Upper lobe of right lung (tissue), 1 donor: ENCODE data around the gene NEGR1. TPM values are rescaled to one million over a fixed set of nuclear protein-coding genes. Genes with fewer than 3 reads are reported as not detected.

Experiments
- ATAC-seq: fragments of 200-7000 bp; cut with Tn5 transposase; one replicate; pipeline ENCODE4 v1.9.1; 2020; ENCODE audit warnings: mild to moderate bottlenecking, moderate library complexity
- DNase-seq: peaks from one replicate; pipeline ENCODE4 v3.0.0-alpha.2; 2020
- H3K27ac ChIP-seq: fragments of 200-600 bp; one replicate; pipeline ENCODE4 v1.8.0; 2022
- H3K27me3 ChIP-seq: fragments of 200-600 bp; one replicate; pipeline ENCODE4 v1.8.0; 2022; ENCODE audit warnings: mild to moderate bottlenecking
- H3K36me3 ChIP-seq: fragments of 200-600 bp; one replicate; pipeline ENCODE4 v1.8.0; 2022
- H3K4me1 ChIP-seq: fragments of 200-600 bp; one replicate; pipeline ENCODE4 v1.8.0; 2022
- H3K4me3 ChIP-seq: fragments of 200-600 bp; one replicate; pipeline ENCODE4 v1.8.0; 2022; ENCODE audit warnings: mild to moderate bottlenecking
- H3K9me3 ChIP-seq: fragments of 200-600 bp; one replicate; pipeline ENCODE4 v1.8.0; 2022
- CTCF ChIP-seq: fragments of 200-600 bp; IDR thresholded peaks from one replicate; pipeline ENCODE4 v1.8.0; 2022; ENCODE audit warnings: antibody characterized with exemption
- intact Hi-C: fragments of 100-400 bp; cut with DNase I; formaldehyde crosslinking; loops from one replicate; pipeline ENCODE4 v1.11.0; 2022
- total RNA-seq: library from RNA; stranded (reverse); fragmentation: NEBNext Ultra II Directional; extraction: Animal tissue kit (Norgen Biotek cat#: 25700); gene quantifications from one replicate; pipeline ENCODE4 v1.2.1, GENCODE V29; 2021
- donor health status: DM: no; HTN: yes; CAD: no; lungs with severe emphysema.

The NEGR1 gene
- total RNA-seq, 1 donor from 2014 or later = 21.4 TPM

DNA sequence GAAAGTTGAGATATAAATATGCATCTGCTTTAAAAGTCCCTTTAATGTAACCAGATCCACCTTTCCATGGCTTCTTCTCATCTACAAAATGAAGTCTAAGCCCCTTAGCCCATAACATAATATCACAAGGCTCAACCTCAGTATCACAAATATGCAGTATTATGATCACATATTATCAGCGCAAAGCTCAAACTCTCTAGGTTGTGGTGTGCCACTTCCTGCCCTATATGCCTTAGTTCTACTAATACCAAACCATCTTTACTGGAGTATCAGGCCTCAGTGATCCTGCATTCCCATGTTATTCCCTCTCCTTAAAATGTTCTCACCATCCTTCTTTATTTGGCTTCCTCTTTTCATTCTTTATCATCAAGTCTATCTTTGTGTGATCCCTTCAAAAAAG, 301.8 kb downstream of the NEGR1 start:
- Histone ChIP-seq H3K27ac (no peak overlapping the region), H3K4me3 (no peak overlapping the region), H3K4me1 (no peaks in the 10 kb centered on the region), H3K9me3 (no peaks in the 10 kb centered on the region), H3K36me3 (no peaks in the 10 kb centered on the region), H3K27me3 (no peaks in the 10 kb centered on the region)
- no peak for DNase-seq
- no peak for TF ChIP-seq CTCF
- intact Hi-C loops = no loop called here
- ATAC-seq = no peak

GRCh38 chr1:71979882-71980281, 302.5 kb downstream of the NEGR1 start:
- intact Hi-C loops = no loop called here
- no peak overlapping the region for H3K27ac ChIP-seq
- no peaks in the 10 kb centered on the region for H3K36me3 ChIP-seq
- DNase-seq (no peak), ATAC-seq (no peak)
- no peaks in the 10 kb centered on the region for H3K4me1 ChIP-seq
- no peaks in the 10 kb centered on the region for H3K9me3 ChIP-seq
- no peaks in the 10 kb centered on the region for H3K27me3 ChIP-seq
- no peak for TF ChIP-seq CTCF
- H3K4me3 ChIP-seq = no peak overlapping the region

- Histone ChIP-seq H3K27ac (no peak overlapping the region), H3K4me3 (no peak overlapping the region), H3K27me3 (no peaks in the 10 kb centered on the region), H3K4me1 (no peaks in the 10 kb centered on the region), H3K36me3 (no peaks in the 10 kb centered on the region), H3K9me3 (no peaks in the 10 kb centered on the region)
- no peak for TF ChIP-seq CTCF
- ATAC-seq = no peak
- no peak for DNase-seq
- intact Hi-C loops = no loop called here
These were observed 314.7 kb downstream of the NEGR1 start for GRCh38 chr1:71967670-71968069.

GRCh38 chr1:71964188-71964587, 318.2 kb downstream of the NEGR1 start:
- no peak for TF ChIP-seq CTCF
- H3K9me3 ChIP-seq = no peaks in the 10 kb centered on the region
- H3K4me3 ChIP-seq = no peak overlapping the region
- ATAC-seq (peak; percentile 89), DNase-seq (no peak)
- no peaks in the 10 kb centered on the region for H3K36me3 ChIP-seq
- no peak overlapping the region for H3K27ac ChIP-seq
- intact Hi-C loops = no loop called here
- no peaks in the 10 kb centered on the region for H3K4me1 ChIP-seq
- no peaks in the 10 kb centered on the region for H3K27me3 ChIP-seq

DNA sequence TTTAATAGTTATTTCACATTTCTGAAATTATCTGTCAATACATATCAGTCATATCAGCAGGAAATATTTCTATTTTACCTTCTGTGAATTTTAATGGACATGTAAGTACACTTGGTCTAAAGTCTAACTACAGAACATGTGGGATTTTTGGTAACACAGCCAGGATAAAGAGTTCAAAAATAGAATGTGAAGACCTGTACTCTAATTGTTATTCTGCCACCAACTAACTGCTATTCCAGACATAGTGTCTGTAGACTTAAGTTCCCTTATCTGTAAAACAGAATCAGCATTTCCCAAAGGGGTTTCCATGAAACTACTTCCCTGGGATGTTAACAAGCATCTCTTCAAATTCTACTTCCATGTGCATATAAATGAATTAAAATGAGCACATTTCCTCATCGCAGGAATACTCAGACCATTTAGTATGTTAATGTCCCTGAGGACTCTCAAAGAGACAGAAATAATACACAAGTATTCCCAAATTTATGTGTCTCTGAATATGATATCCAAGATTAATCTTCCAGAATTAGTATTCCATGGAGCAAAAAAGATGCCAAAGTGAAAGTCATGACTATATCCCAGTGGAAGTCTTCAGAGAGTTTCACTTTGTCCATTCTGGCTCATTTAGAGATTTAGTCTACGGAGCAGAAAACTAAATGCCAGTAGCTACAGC, 325.6 kb downstream of the NEGR1 start:
- ATAC-seq = no peak
- DNase-seq = no peak
- H3K36me3 ChIP-seq = no peaks in the 10 kb centered on the region
- no peaks in the 10 kb centered on the region for H3K4me1 ChIP-seq
- no peaks in the 10 kb centered on the region for H3K9me3 ChIP-seq
- intact Hi-C loops = no loop called here
- H3K27ac ChIP-seq = no peak overlapping the region
- no peak for TF ChIP-seq CTCF
- no peaks in the 10 kb centered on the region for H3K27me3 ChIP-seq
- no peak overlapping the region for H3K4me3 ChIP-seq

DNA sequence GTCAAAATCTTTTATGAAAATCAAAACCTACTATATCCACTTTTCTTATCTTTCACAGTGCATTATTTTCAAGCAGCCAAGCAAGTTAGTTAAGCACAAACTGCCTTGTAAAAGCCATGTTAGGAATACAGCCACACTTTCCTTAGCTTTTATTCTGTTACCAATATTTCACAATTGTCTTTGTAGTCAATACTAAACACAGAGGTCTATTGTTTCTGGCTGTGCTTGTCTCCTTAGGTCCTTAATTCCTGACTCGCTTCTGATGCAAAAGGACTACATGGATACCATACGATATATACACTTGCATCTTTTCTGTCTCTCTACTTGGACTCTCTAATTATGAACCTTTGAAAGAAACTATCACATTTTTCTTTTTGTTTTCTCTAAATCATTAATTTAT, 331.8 kb downstream of the NEGR1 start:
- Histone ChIP-seq H3K4me3 (no peak overlapping the region), H3K4me1 (no peaks in the 10 kb centered on the region), H3K36me3 (no peaks in the 10 kb centered on the region), H3K9me3 (no peaks in the 10 kb centered on the region), H3K27me3 (no peaks in the 10 kb centered on the region), H3K27ac (no peak overlapping the region)
- ATAC-seq (no peak), DNase-seq (no peak)
- TF ChIP-seq CTCF = no peak
- intact Hi-C loops = no loop called here
